HepG2 (cell line): Measurements from ENCODE around the gene FHDC1. TPM values are rescaled to one million over a fixed set of nuclear protein-coding genes. Genes with fewer than 3 reads are reported as not detected.

Experiments
- ATAC-seq: fragments of 200-7000 bp; cut with Tn5 transposase; 3 replicates; pipeline ENCODE4 v1.9.1; 2020; ENCODE audit warnings: mild to moderate bottlenecking, moderate library complexity
- BruUV-seq: library from RNA; stranded (reverse); fragments of 400-500 nt; replicated peaks from 2 replicates; lab custom pipeline; 2021; lab: Mats Ljungman, UMichigan
- CTCF ChIA-PET: fragments of 300-600 bp; formaldehyde crosslinking; extraction: SDS; loops from one replicate; lab custom pipeline; 2021; ENCODE audit warnings: low total read pairs, inconsistent platforms, low intra/inter-chr PET ratio; lab: Yijun Ruan, JAX
- POLR2A ChIA-PET: fragments of 350-600 bp; sonication (Branson Sonifier 250); formaldehyde crosslinking; loops from one replicate; lab custom pipeline; 2020; ENCODE audit warnings: antibody characterized with exemption, inconsistent platforms; lab: Yijun Ruan, JAX
- DNase-seq: peaks from one replicate; pipeline ENCODE4 v3.0.0-alpha.2; 2015; ENCODE audit warnings: low spot score
- FAIRE-seq: peaks from 3 replicates; lab custom pipeline; 2011; peaks lifted over from hg19 to GRCh38; lab: Jason Lieb, UNC
- H2AFZ ChIP-seq: one replicate; pipeline ENCODE4 v1.6.1; 2011; ENCODE audit warnings: low read length, inconsistent platforms
- H3K27ac ChIP-seq: fragments of 300-600 bp; 3 replicates; pipeline ENCODE4 v1.8.0; 2011; ENCODE audit warnings: mixed run types, mild to moderate bottlenecking, mixed read lengths, low read length, inconsistent platforms; ENCODE audit not compliant: insufficient read depth; ENCODE audit errors: extremely low read length
- H3K27me3 ChIP-seq, 2 experiments: fragments of 200-600 bp in 1 of 2; 2 replicates in 1 of 2; 3 replicates in 1 of 2; pipeline versions ENCODE4 v1.6.0 to v1.8.0; 2011; ENCODE audit warnings: low read length in 2 of 2, mild to moderate bottlenecking in 2 of 2, moderate library complexity in 2 of 2, inconsistent platforms in 1 of 2; ENCODE audit not compliant: insufficient read depth in 2 of 2, control insufficient read depth in 1 of 2
- H3K36me3 ChIP-seq, 2 experiments: fragments of 200-600 bp in 1 of 2; replicated peaks in 1 of 2; 2 replicates in 1 of 2; 3 replicates in 1 of 2; pipeline versions ENCODE4 v1.5.1 to v1.8.0; 2011; ENCODE audit warnings: low read length in 2 of 2, inconsistent platforms in 1 of 2; ENCODE audit not compliant: insufficient read depth in 2 of 2, control insufficient read depth in 1 of 2
- H3K4me1 ChIP-seq: 2 replicates; pipeline ENCODE4 v1.5.1; 2012; ENCODE audit warnings: low read length, inconsistent platforms; ENCODE audit not compliant: insufficient read depth
- H3K4me2 ChIP-seq: 2 replicates; pipeline ENCODE4 v1.6.0; 2011; ENCODE audit warnings: low read depth, low read length, inconsistent platforms
- H3K4me3 ChIP-seq, 3 experiments: fragments of 200-600 bp in 1 of 3; sonication (generic), shearing (Covaris generic) in 1 of 3; replicated peaks in 1 of 3; 2 replicates each; pipeline ENCODE4 v1.5.1; 2011 to 2016; ENCODE audit warnings: low read length in 3 of 3, inconsistent platforms in 2 of 3, low read depth in 2 of 3, mild to moderate bottlenecking in 2 of 3, control low read depth in 1 of 3, mixed read lengths in 1 of 3; ENCODE audit not compliant: insufficient read depth in 1 of 3
- H3K79me2 ChIP-seq: one replicate; pipeline ENCODE4 v1.6.1; 2011; ENCODE audit warnings: low read length, inconsistent platforms; ENCODE audit not compliant: insufficient read depth
- H3K9ac ChIP-seq: 2 replicates; pipeline ENCODE4 v1.6.0; 2011; ENCODE audit warnings: mild to moderate bottlenecking, low read depth, low read length, inconsistent platforms; ENCODE audit not compliant: insufficient read depth
- H3K9me3 ChIP-seq: 2 replicates; pipeline ENCODE4 v1.5.1; 2012; ENCODE audit warnings: mild to moderate bottlenecking, low read length
- H4K20me1 ChIP-seq: 2 replicates; pipeline ENCODE4 v1.6.0; 2011; ENCODE audit warnings: inconsistent platforms, mild to moderate bottlenecking, low read length, moderate library complexity; ENCODE audit not compliant: insufficient read depth
- BRF2 ChIP-seq: sonication (generic); formaldehyde crosslinking; IDR thresholded peaks from 2 replicates; pipeline ENCODE4 v1.8.1; 2022; ENCODE audit warnings: mild to moderate bottlenecking, missing genetic modification reagents
- CREM ChIP-seq, 2 experiments: sonication (generic) in 1 of 2; formaldehyde crosslinking in 1 of 2; IDR thresholded peaks; 2 replicates each; pipeline versions ENCODE4 v1.4.0 to v1.6.1; 2016 to 2020; ENCODE audit warnings: antibody characterized with exemption in 1 of 2, mild to moderate bottlenecking in 1 of 2, missing genetic modification reagents in 1 of 2
- RARA ChIP-seq: IDR thresholded peaks from 2 replicates; pipeline ENCODE4 v1.6.1; 2016; ENCODE audit warnings: missing genetic modification reagents, missing compliant biosample characterization
- RXRB ChIP-seq: IDR thresholded peaks from 2 replicates; pipeline ENCODE4 v1.6.1; 2016; ENCODE audit warnings: borderline replicate concordance, missing genetic modification reagents, missing compliant biosample characterization
- SIX1 ChIP-seq: sonication (generic); formaldehyde crosslinking; IDR thresholded peaks from 2 replicates; pipeline ENCODE4 v1.4.0; 2020; ENCODE audit warnings: missing genetic modification reagents, borderline replicate concordance
- SOX6 ChIP-seq, 2 experiments: fragments of 450-650 bp in 1 of 2; sonication (generic) in 1 of 2; formaldehyde crosslinking in 1 of 2; IDR thresholded peaks; 2 replicates each; pipeline versions ENCODE4 v1.4.0 to v1.6.1; 2017 to 2020; ENCODE audit warnings: antibody characterized with exemption in 1 of 2, mild to moderate bottlenecking in 1 of 2, missing genetic modification reagents in 1 of 2
- U2AF2 ChIP-seq: fragments of 200-400 bp; formaldehyde crosslinking; IDR thresholded peaks from 2 replicates; pipeline ENCODE4 v1.6.1; 2017; ENCODE audit warnings: low read depth, mild to moderate bottlenecking, low read length
- ZNF609 ChIP-seq: sonication (generic); formaldehyde crosslinking; IDR thresholded peaks from 2 replicates; pipeline ENCODE4 v1.4.0; 2020; ENCODE audit warnings: mild to moderate bottlenecking, missing genetic modification reagents, borderline replicate concordance
- ZNF615 ChIP-seq: sonication (generic); formaldehyde crosslinking; IDR thresholded peaks from 2 replicates; pipeline ENCODE4 v1.5.0; 2020; ENCODE audit warnings: mild to moderate bottlenecking, missing genetic modification reagents, borderline replicate concordance
- ZNF800 ChIP-seq: sonication (generic); formaldehyde crosslinking; IDR thresholded peaks from 2 replicates; pipeline ENCODE4 v1.4.0; 2020; ENCODE audit warnings: missing genetic modification reagents
- WGBS: methylation state at CpG from one replicate; pipeline ENCODE4 v1.1.6; 2017; ENCODE audit warnings: low lambda C conversion rate; 5-methylcytosine and 5-hydroxymethylcytosine counted together
- in situ Hi-C: cut with HindIII; loops from 2 replicates; pipeline ENCODE4 v1.10.0; 2017; ENCODE audit warnings: low pct_unique_long_range_greater_than_20kb; ENCODE audit not compliant: extremely low pct_ligation_motif_present
- intact Hi-C: fragments of 100-400 bp; cut with micrococcal nuclease; formaldehyde crosslinking; loops from one replicate; pipeline ENCODE4 v1.10.0; 2022; ENCODE audit not compliant: unreplicated experiment
- polyA plus RNA-seq, 8 experiments: library from polyadenylated mRNA; depleted of rRNA in 3 of 8; stranded (reverse) in 7 of 8; unstranded in 1 of 8; fragments of >200 nt; fragmentation: Illumina TruSeq in 4 of 8; extraction: Trizol in 4 of 8; gene quantifications; 2 replicates each; pipeline versions ENCODE4 v1.2.1 to v1.2.3, GENCODE V29; 2011 to 2016; ENCODE audit warnings: low read depth in 4 of 8, missing spikeins in 1 of 8, mixed read lengths in 1 of 8; ENCODE audit not compliant: insufficient read depth in 1 of 8
- total RNA-seq, 5 experiments: library from RNA; depleted of rRNA; stranded (reverse); fragments of >200 nt; fragmentation: Illumina TruSeq; extraction: Trizol; gene quantifications; 2 replicates each; pipeline ENCODE4 v1.2.3, GENCODE V29; 2016; ENCODE audit warnings: low read depth in 1 of 5

Gene FHDC1
- total and polyA plus RNA-seq, 2 of the 13 experiments (the other 11 are each of a cell fraction or from before 2014, with no cell fraction given) = 0.07 to 0.15 TPM

- Histone ChIP-seq H3K36me3 (no peaks in the 10 kb centered on the region), H3K4me3 (no peak overlapping the region; a peak in 1 of 6 replicates), H3K9me3 (no peaks in the 10 kb centered on the region), H3K27me3 (peaks cover 0 to 4% of the 10 kb centered on the region in 2 experiments; a peak in 1 of 5 replicates), H3K79me2 (no peaks in the 10 kb centered on the region), H2AFZ (no peak overlapping the region), H3K4me1 (peaks cover 22% of the 10 kb centered on the region), H3K9ac (no peak overlapping the region), H3K4me2 (peak overlapping the region; percentile 46), H4K20me1 (no peaks in the 10 kb centered on the region), H3K27ac (no peak overlapping the region)
- in situ Hi-C loops = no loop called here
- FAIRE-seq (no peak), ATAC-seq (peak; percentile 66), DNase-seq (peak; percentile 29)
- WGBS = 2% methylated on average over 3 of the region's 3 CpGs
- BruUV-seq = no TSS peak
- intact Hi-C loops = loop anchor here (10.0 kb wide), 2 partner anchors 133 to 177 kb away; partner anchors contain the start of genes ARFIP1 and TIGD4
- CTCF ChIA-PET = no interaction called here
- POLR2A ChIA-PET = no interaction called here
- TF ChIP-seq RARA (CRISPR knock-in tag) (peak; percentile 74), SIX1 (CRISPR knock-in tag) (peak; percentile 76; the same call in 1 of the 2 replicates), U2AF2 (no peak), RXRB (CRISPR knock-in tag) (peak; percentile 12; the same call in 1 of the 2 replicates), ZNF609 (peak; percentile 53; the same call in 1 of the 2 replicates), ZNF615 (CRISPR knock-in tag) (no peak), BRF2 (CRISPR knock-in tag) (no peak), SOX6 (IDR thresholded peaks at IDR 0.05) (no peak), SOX6 (CRISPR knock-in tag; IDR thresholded peaks at IDR 0.05) (peak; percentile 37; the same call in 1 of the 2 replicates), CREM (IDR thresholded peaks at IDR 0.05) (peak; percentile 23; the same call in 1 of the 2 replicates), CREM (CRISPR knock-in tag; IDR thresholded peaks at IDR 0.05) (no peak), ZNF800 (CRISPR knock-in tag) (0 out of 2 replicates have a peak, but pooled peaks have one; percentile 39)
These were observed 15.2 kb downstream of the FHDC1 start for GRCh38 chr4:152951348-152951747.
